ACC112 (cell line): ENCODE data around the gene ERVMER34-1.

Experiments used
- H2AFZ ChIP-seq: fragments of 200-600 bp; sonication (generic); one replicate; pipeline ENCODE4 v1.6.0; 2017; ENCODE audit warnings: antibody characterized with exemption, low read length; ENCODE audit not compliant: unreplicated experiment
- H3K27ac ChIP-seq: fragments of 200-600 bp; sonication (generic); 2 replicates; pipeline ENCODE4 v1.5.1; 2014; ENCODE audit warnings: low read depth, mild to moderate bottlenecking, antibody characterized with exemption, low read length, moderate library complexity
- H3K27me3 ChIP-seq: fragments of 200-600 bp; sonication (generic); 2 replicates; pipeline ENCODE4 v1.6.1; 2014; ENCODE audit warnings: mild to moderate bottlenecking, antibody characterized with exemption, low read length, moderate library complexity, mixed read lengths; ENCODE audit not compliant: insufficient read depth
- H3K36me3 ChIP-seq: fragments of 200-600 bp; sonication (generic); 2 replicates; pipeline ENCODE4 v1.6.1; 2016; ENCODE audit warnings: mild to moderate bottlenecking, antibody characterized with exemption, low read length, moderate library complexity, mixed read lengths; ENCODE audit not compliant: insufficient read depth
- H3K4me1 ChIP-seq: fragments of 200-600 bp; sonication (generic); one replicate; pipeline ENCODE4 v1.6.1; 2016; ENCODE audit warnings: low read length, mixed read lengths; ENCODE audit not compliant: insufficient read depth, unreplicated experiment, control insufficient read depth
- H3K4me3 ChIP-seq: fragments of 200-600 bp; sonication (generic); 2 replicates; pipeline ENCODE4 v1.5.1; 2014; ENCODE audit warnings: mild to moderate bottlenecking, low read depth, low read length
- H3K79me2 ChIP-seq: fragments of 200-600 bp; sonication (generic); one replicate; pipeline ENCODE4 v1.6.0; 2016; ENCODE audit warnings: low read length; ENCODE audit not compliant: control insufficient read depth, unreplicated experiment, insufficient read depth

The ERVMER34-1 gene

DNA sequence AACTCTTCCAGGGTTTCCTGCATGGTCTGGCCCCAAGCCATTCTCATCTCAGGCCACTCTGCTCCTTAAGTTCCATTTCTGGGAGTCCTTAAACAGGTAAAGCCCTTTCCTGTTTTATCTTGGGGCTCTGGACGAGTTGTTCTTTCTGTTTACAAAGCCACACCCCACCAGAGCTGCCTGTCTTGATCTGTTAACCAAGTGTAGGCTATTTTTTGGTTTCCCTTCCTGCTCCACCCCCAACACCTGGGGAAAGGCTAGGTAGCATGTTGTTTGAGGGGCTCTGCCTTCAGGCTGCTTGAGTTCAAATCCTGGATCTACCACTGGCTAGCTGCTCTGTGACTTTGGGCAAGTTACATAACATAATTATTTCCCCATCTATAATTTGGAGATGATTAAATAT, 40.0 kb downstream of the ERVMER34-1 start:
- Histone ChIP-seq H2AFZ (no peak overlapping the region), H3K4me1 (peaks cover 21% of the 10 kb centered on the region), H3K27ac (no peak overlapping the region), H3K79me2 (peaks cover 20% of the 10 kb centered on the region), H3K4me3 (peak overlapping the region; percentile 93; the same call in 1 of the 2 replicates), H3K27me3 (no peaks in the 10 kb centered on the region), H3K36me3 (peaks cover 22% of the 10 kb centered on the region)

DNA sequence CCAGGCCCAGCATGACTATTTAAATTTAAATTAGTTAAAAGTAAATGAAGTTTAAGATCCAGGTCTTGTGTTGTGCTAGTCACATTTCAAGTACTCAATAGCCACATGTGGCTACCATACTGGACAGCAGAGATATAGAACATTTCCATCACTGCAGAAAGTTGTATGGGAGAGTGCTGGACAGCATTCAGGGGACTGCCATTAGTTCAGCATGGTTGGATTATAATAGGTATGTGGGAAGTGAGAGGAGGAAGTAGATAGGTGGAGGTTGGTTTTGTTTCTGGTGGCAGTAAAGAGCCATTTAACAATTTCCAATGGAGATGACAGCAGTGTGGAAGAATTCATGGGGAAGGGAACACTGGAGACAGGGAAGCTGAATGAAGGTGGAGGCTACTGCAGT, 42.1 kb downstream of the ERVMER34-1 start:
- Histone ChIP-seq H3K4me3 (no peak overlapping the region), H3K27me3 (no peaks in the 10 kb centered on the region), H3K36me3 (peaks cover 6% of the 10 kb centered on the region), H2AFZ (no peak overlapping the region), H3K27ac (no peak overlapping the region), H3K4me1 (peaks cover 17% of the 10 kb centered on the region), H3K79me2 (peaks cover 18% of the 10 kb centered on the region)

DNA sequence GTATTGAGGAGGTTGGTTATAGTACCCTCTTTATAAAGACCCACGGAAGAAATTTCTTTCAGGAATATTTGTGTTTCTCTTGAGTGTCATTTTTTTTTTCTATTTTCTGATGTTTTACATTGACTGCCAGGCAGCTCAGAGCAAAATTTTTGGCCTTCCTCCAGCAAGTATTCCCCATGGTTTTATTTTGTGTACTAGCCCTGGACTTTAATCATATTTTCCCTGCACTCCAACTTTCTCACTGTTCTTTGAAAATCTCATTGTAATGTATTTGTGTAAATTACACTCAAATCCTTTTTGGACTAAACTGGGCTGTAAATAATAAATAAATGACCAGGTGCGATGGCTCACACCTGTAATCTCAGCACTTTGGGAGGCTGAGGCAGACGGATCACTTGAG, 46.6 kb downstream of the ERVMER34-1 start:
- peaks cover 8% of the 10 kb centered on the region for H3K4me1 ChIP-seq
- H3K4me3 ChIP-seq = no peak overlapping the region
- no peaks in the 10 kb centered on the region for H3K27me3 ChIP-seq
- no peak overlapping the region for H2AFZ ChIP-seq
- no peaks in the 10 kb centered on the region for H3K79me2 ChIP-seq
- no peaks in the 10 kb centered on the region for H3K36me3 ChIP-seq
- H3K27ac ChIP-seq = no peak overlapping the region

DNA sequence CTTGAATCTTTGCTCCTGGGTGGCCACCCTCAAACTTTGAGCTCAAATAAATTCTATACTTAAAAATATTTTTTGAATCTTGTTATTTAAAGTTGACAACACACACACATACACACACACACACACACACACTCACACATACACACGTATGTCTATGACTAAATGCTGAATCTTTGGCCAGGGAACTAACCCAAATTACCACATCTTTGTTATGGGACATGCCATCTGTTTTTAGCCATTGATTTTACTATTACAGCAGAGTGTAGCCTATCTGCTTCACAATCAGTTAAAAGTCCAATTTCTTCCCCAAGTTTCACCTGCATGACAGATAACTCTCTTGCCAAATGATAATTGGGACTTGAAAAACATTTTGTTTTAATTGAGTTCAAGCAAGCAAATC, 47.1 kb downstream of the ERVMER34-1 start:
- Histone ChIP-seq H3K36me3 (no peaks in the 10 kb centered on the region), H3K27ac (no peak overlapping the region), H3K27me3 (no peaks in the 10 kb centered on the region), H3K79me2 (no peaks in the 10 kb centered on the region), H3K4me3 (no peak overlapping the region), H3K4me1 (peaks cover 8% of the 10 kb centered on the region), H2AFZ (no peak overlapping the region)

DNA sequence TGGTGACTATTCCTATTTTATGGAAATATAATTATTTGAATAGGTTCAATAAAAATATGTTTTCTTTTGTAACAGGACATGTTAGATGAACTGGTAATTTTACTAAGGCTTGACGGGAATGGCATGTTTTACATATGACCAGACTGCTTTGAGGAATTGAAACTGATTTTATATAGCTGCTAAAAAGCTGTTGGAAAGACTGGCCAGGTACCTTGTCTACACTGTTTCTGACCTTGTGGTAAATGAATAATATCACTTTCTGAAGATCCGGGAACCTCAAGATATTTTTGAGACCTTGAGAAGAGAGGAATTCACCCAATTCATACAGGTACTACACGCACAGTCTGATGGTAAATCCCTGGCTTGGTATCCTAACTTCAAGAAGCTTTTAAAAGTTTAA, 50.0 kb downstream of the ERVMER34-1 start:
- H3K79me2 ChIP-seq = no peaks in the 10 kb centered on the region
- H3K27me3 ChIP-seq = no peaks in the 10 kb centered on the region
- no peaks in the 10 kb centered on the region for H3K36me3 ChIP-seq
- no peak overlapping the region for H3K27ac ChIP-seq
- no peak overlapping the region for H3K4me3 ChIP-seq
- H2AFZ ChIP-seq = no peak overlapping the region
- peaks cover 12% of the 10 kb centered on the region for H3K4me1 ChIP-seq

DNA sequence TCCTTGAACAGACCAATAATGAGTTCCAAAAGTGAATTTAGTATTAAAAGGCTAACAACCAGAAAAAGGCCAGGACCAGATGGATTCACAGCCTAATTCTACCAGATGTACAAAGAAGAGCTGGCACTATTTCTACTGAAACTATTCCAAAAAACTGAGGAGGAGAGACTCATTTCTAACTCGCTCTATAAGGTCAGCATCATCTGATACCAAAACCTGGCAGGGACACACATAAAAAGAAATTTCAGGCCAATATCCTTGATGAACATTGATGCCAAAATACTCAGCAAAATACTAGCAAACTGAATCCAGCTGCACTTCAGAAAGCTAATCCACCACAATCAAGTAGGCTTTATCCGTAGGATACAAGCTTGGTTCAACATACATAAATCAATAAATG, 56.3 kb downstream of the ERVMER34-1 start:
- Histone ChIP-seq H3K4me1 (peaks cover 4% of the 10 kb centered on the region), H3K27ac (no peak overlapping the region), H2AFZ (no peak overlapping the region), H3K27me3 (no peaks in the 10 kb centered on the region; the same call in 1 of the 2 replicates), H3K4me3 (no peak overlapping the region), H3K36me3 (no peaks in the 10 kb centered on the region), H3K79me2 (no peaks in the 10 kb centered on the region)

DNA sequence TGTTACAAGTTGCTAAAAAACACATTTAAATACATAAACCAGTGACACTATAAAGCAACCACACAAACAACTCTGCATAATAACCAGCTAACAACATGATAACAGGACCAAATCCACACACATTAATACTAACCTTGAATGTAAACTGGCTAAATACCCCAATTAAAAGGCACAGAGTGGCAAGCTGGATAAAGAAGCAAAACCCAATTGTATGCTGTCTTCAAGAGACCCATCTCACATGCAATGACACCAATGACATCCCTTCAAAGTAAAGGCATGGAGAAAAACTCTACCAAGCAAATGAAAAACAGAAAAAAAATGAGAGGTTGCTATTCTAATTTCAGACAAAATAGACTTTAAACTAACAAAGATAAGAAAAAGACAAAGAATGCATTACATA, 57.7 kb downstream of the ERVMER34-1 start:
- Histone ChIP-seq H3K4me3 (no peak overlapping the region), H3K36me3 (no peaks in the 10 kb centered on the region), H2AFZ (no peak overlapping the region), H3K27me3 (no peaks in the 10 kb centered on the region; the same call in 1 of the 2 replicates), H3K79me2 (no peaks in the 10 kb centered on the region), H3K27ac (no peak overlapping the region), H3K4me1 (peaks cover 4% of the 10 kb centered on the region)
